ENCODE results near the gene MYBPH. TPM values are rescaled to one million over a fixed set of nuclear protein-coding genes. Genes with fewer than 3 reads are reported as not detected.

Gene MYBPH
- total RNA-seq, 2 donors from 2014 or later: not detected

DNA sequence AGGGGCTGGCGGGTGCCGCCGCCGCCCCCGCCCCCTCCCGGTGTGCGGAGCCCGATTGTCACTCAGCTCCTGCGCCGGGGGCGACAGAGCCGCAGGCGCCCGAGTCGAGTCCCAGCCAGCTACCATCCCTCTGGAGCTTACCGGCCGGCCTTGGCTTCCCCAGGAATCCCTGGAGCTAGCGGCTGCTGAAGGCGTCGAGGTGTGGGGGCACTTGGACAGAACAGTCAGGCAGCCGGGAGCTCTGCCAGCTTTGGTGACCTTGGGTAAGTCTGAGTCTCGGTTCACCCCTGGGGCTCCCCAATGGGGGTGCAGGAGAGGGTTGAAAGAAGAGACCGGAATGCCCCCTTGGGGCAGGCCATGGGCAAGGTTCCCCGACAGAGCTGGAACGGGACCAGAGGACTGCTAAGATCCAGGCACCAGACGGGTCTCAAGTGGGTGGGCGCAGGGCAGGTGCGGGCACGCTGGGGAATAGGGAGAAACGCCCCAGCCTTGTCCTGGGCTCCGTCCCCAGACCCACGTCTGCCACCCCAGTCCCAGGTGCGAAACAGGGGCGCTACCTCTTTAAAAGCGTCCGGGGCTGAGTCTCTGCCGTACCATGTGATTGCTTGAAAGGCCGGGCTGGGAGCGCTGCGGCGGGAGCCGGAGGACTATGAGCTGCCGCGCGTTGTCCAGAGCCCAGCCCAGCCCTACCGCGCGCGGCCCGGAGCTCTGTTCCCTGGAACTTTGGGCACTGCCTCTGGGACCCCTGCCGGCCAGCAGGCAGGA, 47.8 kb downstream of the MYBPH start, which contains the start of gene ADORA1:
ADORA1 (plus strand) TSS at position 61 of the 765 bp plus-strand sequence. CDS start 1,116 bp downstream, outside the sequence.
- peak in 2 of 3 donors; percentile 51 to 66 for TF ChIP-seq POLR2A (IDR thresholded peaks at IDR 0.05)
- TF ChIP-seq, protein P1, sequence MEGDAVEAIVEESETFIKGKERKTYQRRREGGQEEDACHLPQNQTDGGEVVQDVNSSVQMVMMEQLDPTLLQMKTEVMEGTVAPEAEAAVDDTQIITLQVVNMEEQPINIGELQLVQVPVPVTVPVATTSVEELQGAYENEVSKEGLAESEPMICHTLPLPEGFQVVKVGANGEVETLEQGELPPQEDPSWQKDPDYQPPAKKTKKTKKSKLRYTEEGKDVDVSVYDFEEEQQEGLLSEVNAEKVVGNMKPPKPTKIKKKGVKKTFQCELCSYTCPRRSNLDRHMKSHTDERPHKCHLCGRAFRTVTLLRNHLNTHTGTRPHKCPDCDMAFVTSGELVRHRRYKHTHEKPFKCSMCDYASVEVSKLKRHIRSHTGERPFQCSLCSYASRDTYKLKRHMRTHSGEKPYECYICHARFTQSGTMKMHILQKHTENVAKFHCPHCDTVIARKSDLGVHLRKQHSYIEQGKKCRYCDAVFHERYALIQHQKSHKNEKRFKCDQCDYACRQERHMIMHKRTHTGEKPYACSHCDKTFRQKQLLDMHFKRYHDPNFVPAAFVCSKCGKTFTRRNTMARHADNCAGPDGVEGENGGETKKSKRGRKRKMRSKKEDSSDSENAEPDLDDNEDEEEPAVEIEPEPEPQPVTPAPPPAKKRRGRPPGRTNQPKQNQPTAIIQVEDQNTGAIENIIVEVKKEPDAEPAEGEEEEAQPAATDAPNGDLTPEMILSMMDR (IDR thresholded peaks at IDR 0.05): peak in 2 of 7 experiments; percentile 4 to 6
- peak within 1 kb of the TSS; percentile 33 to 86 (median 68) for H3K27ac ChIP-seq
- DNase-seq: peak; percentile 66 to 83 (median 80)
- intact Hi-C loops (cut with DNase I): no loop called here
- peak within 1 kb of the TSS in 1 of 2 donors; percentile 10 for H3K4me3 ChIP-seq
- no peaks in the 10 kb centered on the region for H3K27me3 ChIP-seq
- peak; percentile 82 for ATAC-seq
- H3K4me1 ChIP-seq: peaks cover 63% of the 10 kb centered on the region
- H3K36me3 ChIP-seq (replicated peaks in 1 of 2; ENCODE audit: insufficient read depth in 1 of 2, low read depth in 2 of 2): no peaks in the 10 kb centered on the region
- WGBS, 2 donors: 0 to 2% methylated on average over 19 to 40 of the region's 51 CpGs
- no peaks in the 10 kb centered on the region for H3K9me3 ChIP-seq

DNA sequence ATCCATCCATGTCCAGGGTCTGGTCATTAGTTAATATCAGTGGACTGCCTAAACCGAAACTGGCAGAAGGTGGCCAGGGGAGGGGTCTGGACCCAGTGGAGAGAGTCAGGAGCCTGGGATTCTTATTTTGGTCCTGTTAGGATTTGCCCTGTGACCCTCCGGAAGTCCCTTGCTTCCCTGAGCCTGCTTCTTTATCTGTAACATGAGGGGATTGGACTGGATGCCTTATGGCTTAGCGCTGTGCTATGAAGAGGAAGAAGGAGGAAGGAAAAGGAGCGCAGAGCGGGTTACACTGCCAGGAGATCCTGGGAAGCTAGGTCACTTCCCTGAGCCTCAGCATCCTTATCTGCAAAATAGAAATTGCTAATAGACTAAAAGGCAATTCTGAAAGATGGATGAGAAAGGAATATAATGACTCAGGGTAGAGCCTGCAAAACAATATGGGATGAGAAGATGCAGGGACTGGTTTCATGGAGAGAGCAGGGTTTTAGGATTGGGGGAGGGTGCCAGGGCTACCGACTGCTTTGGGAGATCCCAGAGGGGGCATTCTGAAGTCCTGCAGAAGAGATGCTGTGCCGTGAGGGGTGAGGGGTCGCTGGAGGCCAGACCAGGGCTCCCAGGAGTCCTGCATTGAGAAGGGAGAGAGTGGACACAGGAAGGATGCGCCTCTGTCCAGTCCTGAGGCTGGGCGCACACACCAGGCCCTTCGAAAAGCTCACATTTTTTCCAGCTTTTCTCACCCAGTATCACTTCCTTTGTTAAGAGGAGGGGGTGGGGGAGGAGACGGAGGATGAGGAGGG, 48.6 kb downstream of the MYBPH start:
- Histone ChIP-seq H3K4me1 (peaks cover 63% of the 10 kb centered on the region), H3K9me3 (no peaks in the 10 kb centered on the region), H3K27me3 (no peaks in the 10 kb centered on the region), H3K4me3 (no peak overlapping the region), H3K36me3 (replicated peaks in 1 of 2; ENCODE audit: insufficient read depth in 1 of 2, low read depth in 2 of 2) (no peaks in the 10 kb centered on the region), H3K27ac (peak overlapping the region; percentile 33 to 86 (median 68))
- no peak for DNase-seq
- no peak for TF ChIP-seq POLR2A (IDR thresholded peaks at IDR 0.05)
- TF ChIP-seq, protein P1 (IDR thresholded peaks at IDR 0.05): no peak
- 16% methylated on average over 11 to 12 of the region's 12 CpGs for WGBS, 2 donors
- intact Hi-C loops (cut with DNase I): no loop called here
- ATAC-seq: no peak

DNA sequence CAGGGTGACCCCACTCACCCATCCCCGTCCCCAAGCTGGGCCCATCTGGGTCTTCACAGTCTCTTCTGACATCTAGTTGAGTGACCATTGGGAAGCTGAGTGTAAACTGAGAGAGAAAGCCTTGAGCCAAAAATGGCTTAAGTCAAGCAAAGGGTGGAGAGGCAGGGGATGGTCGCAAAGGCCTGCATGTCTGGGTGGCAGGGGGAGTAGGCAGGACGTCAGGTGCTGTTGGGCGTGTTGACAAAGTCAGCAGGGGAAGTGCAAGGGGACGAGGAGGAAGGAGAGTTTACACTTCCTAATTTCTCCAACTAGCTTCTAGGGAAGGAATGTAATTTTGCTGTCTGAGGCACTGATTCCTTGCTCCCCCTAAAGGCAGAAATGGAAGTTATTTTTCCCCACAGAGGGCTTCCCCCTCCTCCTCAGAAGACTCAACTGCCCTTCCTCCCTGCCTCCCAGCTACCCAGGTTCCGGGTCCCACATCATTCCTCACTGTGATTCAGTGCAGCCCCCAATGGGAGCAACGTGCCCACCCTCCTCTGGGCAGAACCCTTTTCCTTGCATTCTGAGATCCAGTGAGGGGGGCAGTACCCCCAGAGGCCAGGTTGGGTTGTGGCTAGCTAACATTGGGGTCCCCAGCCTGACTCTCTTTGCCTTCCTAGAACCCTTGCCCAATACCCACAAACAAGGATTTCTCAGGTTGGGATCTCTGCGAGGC, 49.3 kb downstream of the MYBPH start:
- Histone ChIP-seq H3K4me3 (no peak overlapping the region), H3K36me3 (replicated peaks in 1 of 2; ENCODE audit: insufficient read depth in 1 of 2, low read depth in 2 of 2) (no peaks in the 10 kb centered on the region), H3K27me3 (no peaks in the 10 kb centered on the region), H3K27ac (peak overlapping the region; percentile 22 to 86 (median 68)), H3K4me1 (peaks cover 58% of the 10 kb centered on the region), H3K9me3 (no peaks in the 10 kb centered on the region)
- 29 to 35% methylated on average over 7 to 8 of the region's 8 CpGs for WGBS, 2 donors
- intact Hi-C loops (cut with DNase I): no loop called here
- ATAC-seq: peak; percentile 19
- no peak for DNase-seq
- TF ChIP-seq, protein P1 (IDR thresholded peaks at IDR 0.05): peak in 5 of 7 experiments; percentile 10 to 55 (median 45)
- TF ChIP-seq POLR2A (IDR thresholded peaks at IDR 0.05): no peak

GRCh38 chr1:203124546-203125317, 50.9 kb downstream of the MYBPH start:
- no peaks in the 10 kb centered on the region for H3K9me3 ChIP-seq
- H3K4me3 ChIP-seq: no peak overlapping the region
- peaks cover 42% of the 10 kb centered on the region for H3K4me1 ChIP-seq
- ATAC-seq (no peak), DNase-seq (no peak)
- WGBS, 2 donors: 48 to 49% methylated on average over 5 of the region's 5 CpGs
- no peaks in the 10 kb centered on the region for H3K36me3 ChIP-seq (replicated peaks in 1 of 2; ENCODE audit: insufficient read depth in 1 of 2, low read depth in 2 of 2)
- H3K27ac ChIP-seq: no peak overlapping the region
- TF ChIP-seq, protein P1 (IDR thresholded peaks at IDR 0.05): no peak
- TF ChIP-seq POLR2A (IDR thresholded peaks at IDR 0.05): no peak
- intact Hi-C loops (cut with DNase I): no loop called here
- H3K27me3 ChIP-seq: no peaks in the 10 kb centered on the region
